ENCODE results near the gene IL1RAPL1.
A peak's percentile ranks its signal among the peaks of the same experiment; 100 is the strongest.

Gene IL1RAPL1

DNA sequence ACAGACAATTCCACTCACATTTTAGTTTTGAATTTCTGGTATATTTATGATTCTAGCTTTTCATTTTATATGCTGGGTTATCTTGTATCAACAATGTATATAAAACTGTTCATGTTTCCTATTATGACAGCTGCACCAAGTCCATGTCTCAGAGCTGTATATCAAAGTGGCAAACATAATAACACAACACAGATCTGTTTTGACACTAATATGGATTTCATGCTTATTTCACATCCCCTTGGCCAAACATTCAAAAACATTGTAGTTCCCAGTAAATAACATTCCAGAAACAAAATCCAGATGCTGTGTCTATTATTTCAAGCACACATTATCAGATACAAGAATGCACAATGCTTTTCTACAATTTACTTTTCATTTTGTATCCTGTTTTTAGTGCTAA, 1247.5 kb downstream of the IL1RAPL1 start:
- DNase-seq (ENCODE audit: low read depth) = no peak
- H3K4me3 ChIP-seq (ENCODE audit: low read length) = no peak overlapping the region
- TF ChIP-seq, protein P1, sequence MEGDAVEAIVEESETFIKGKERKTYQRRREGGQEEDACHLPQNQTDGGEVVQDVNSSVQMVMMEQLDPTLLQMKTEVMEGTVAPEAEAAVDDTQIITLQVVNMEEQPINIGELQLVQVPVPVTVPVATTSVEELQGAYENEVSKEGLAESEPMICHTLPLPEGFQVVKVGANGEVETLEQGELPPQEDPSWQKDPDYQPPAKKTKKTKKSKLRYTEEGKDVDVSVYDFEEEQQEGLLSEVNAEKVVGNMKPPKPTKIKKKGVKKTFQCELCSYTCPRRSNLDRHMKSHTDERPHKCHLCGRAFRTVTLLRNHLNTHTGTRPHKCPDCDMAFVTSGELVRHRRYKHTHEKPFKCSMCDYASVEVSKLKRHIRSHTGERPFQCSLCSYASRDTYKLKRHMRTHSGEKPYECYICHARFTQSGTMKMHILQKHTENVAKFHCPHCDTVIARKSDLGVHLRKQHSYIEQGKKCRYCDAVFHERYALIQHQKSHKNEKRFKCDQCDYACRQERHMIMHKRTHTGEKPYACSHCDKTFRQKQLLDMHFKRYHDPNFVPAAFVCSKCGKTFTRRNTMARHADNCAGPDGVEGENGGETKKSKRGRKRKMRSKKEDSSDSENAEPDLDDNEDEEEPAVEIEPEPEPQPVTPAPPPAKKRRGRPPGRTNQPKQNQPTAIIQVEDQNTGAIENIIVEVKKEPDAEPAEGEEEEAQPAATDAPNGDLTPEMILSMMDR (conservative IDR thresholded peaks at IDR 0.05; ENCODE audit: low read length) = no peak

DNA sequence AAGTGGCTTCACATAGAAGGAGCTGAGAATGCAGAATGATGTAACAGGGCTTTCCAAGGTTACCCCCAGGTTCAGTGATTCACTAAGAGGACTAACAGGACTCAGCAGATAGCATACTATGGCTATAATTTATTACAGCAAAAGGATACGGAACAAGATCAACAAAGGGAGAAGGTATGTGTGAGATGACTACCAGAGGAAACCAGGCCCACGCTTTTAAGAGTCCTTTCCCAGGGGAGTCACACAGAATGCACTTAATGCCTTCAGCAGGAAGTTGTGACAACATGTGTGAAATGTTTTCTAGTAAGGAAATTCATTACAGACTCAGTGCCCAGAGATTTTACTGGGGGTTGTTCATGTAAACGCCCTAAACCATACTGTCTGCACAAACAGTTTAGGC, 1254.5 kb downstream of the IL1RAPL1 start:
- peak; percentile 15 for DNase-seq (ENCODE audit: low read depth)
- TF ChIP-seq, protein P1 (conservative IDR thresholded peaks at IDR 0.05; ENCODE audit: low read length) = no peak
- no peak overlapping the region for H3K4me3 ChIP-seq (ENCODE audit: low read length)

DNA sequence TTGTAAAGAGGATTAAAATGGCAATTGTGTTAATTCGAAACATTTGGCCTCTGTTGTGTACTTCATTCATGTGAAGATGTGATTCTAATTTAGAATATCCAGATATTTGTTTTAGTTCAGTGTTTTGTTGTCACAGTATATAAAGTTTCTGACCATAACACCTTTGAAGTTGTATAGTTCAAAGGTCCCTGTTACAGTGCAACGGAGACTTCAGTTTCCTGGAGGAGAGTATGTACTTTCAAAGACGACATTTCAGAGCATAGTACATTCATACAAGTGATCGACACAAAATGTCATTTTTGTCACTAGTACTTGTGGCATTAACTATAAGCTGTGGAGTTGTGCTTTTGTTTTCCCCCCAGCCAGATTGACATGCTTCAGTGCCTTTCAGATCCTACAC, 1255.3 kb downstream of the IL1RAPL1 start:
- H3K4me3 ChIP-seq (ENCODE audit: low read length) = no peak overlapping the region
- no peak for DNase-seq (ENCODE audit: low read depth)
- TF ChIP-seq, protein P1 (conservative IDR thresholded peaks at IDR 0.05; ENCODE audit: low read length) = no peak

- DNase-seq (ENCODE audit: low read depth) = no peak
- TF ChIP-seq, protein P1 (conservative IDR thresholded peaks at IDR 0.05; ENCODE audit: low read length) = no peak
- no peak overlapping the region for H3K4me3 ChIP-seq (ENCODE audit: low read length)
These were observed 1264.8 kb downstream of the IL1RAPL1 start for GRCh38 chrX:29851857-29852605.

DNA sequence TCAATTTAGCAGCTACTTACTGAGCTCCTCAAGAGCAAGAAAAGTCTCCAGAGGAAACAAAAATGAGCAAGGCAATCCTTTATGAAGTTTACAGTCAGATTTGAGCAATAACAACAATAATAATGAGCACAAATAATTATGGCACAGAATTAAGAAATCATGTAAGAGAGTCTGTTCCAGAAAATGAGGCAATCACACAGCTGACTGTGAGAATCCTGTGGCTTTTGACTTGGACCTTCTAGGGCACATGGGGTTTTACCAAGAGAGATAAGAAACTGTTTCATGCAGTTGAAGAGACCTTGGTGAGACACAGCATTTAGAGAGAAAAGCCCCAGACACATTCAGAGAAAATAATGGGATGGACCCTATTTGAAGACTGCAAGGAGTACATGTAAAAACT, 1265.5 kb downstream of the IL1RAPL1 start:
- no peak overlapping the region for H3K4me3 ChIP-seq (ENCODE audit: low read length)
- DNase-seq (ENCODE audit: low read depth) = peak; percentile 20
- TF ChIP-seq, protein P1 (conservative IDR thresholded peaks at IDR 0.05; ENCODE audit: low read length) = no peak

- no peak overlapping the region for H3K4me3 ChIP-seq (ENCODE audit: low read length)
- DNase-seq (ENCODE audit: low read depth) = peak; percentile 20
- TF ChIP-seq, protein P1 (conservative IDR thresholded peaks at IDR 0.05; ENCODE audit: low read length) = no peak
These were observed 1271.5 kb downstream of the IL1RAPL1 start for GRCh38 chrX:29858714-29859113.

DNA sequence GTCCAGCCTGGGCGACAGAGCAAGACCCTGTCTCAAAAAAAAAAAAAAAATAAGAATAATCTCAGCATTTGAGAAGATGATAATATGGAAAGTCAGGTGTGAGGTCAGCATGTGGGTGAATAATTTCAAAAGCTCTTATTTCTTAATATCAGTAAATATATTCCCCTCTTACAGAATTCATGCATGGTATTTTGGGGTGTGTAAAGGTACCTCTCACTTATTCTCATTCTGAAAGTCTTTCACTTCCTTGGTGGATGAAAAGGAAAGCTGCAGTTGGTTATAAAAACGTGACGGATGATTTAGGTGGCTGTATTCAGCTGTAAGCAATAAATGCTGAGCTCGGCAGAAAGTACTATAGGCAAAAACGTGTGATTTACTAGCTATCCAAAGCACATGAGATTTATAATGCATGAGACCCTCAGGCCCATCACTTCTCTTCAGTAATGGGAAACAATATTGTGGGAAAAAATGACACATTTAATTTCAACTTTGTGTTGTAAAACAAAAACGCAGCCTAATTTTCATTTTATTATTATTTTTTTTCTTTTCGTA, 1275.0 kb downstream of the IL1RAPL1 start:
- TF ChIP-seq, protein P1 (conservative IDR thresholded peaks at IDR 0.05; ENCODE audit: low read length) = no peak
- no peak for DNase-seq (ENCODE audit: low read depth)
- H3K4me3 ChIP-seq (ENCODE audit: low read length) = no peak overlapping the region

Data from AG10803 (cell line).